ENCODE results near the gene GLT8D2. TPM values are rescaled to one million over a fixed set of nuclear protein-coding genes. Genes with fewer than 3 reads are reported as not detected.

Gene GLT8D2
- total RNA-seq, 2 donors from 2014 or later, result 30.4 to 45.2 TPM

DNA sequence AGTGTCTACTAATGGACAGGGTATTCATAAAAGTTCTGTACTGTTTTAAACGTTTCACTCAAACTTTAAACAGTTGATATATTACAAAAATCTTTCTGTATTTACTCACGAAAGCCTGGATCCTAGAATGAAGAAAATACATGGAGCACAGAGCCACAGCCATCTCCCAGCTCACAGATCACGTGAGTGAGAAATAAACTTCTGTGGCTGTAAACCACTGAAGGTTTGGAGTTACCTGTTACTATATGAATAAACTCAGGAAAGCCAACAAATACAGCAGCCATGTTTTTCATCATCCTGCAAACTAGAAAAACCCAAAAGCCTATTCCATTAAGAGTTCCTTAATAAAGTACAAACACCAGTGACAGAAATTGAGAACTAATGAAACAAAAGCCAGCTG, 85.2 kb downstream of the GLT8D2 start:
- no peak for ATAC-seq (ENCODE audit: insufficient number of reproducible peaks, low FRiP score, low read depth)
- H3K27ac ChIP-seq, result peak overlapping the region; percentile 82 to 94
- no peaks in the 10 kb centered on the region for H3K9me3 ChIP-seq

DNA sequence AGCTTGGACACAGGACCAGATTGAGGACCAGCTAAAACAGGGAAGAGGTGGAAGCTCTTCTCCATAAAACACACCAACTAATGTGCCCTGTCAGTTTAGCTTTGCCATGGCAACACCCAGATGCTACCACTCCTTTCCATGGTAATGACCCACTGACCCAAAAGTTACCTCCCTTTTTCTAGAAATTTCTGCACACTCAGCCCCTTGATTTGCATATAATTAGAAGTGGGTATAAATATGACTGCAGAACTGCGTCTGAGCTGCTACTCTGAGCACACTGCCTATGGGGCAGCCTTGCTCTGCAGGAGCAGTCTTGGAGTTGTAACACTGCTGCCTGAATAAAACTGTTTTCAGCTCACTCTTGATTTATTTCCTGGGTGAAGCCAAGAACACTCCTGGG, 87.5 kb downstream of the GLT8D2 start:
- TF ChIP-seq, protein P1, sequence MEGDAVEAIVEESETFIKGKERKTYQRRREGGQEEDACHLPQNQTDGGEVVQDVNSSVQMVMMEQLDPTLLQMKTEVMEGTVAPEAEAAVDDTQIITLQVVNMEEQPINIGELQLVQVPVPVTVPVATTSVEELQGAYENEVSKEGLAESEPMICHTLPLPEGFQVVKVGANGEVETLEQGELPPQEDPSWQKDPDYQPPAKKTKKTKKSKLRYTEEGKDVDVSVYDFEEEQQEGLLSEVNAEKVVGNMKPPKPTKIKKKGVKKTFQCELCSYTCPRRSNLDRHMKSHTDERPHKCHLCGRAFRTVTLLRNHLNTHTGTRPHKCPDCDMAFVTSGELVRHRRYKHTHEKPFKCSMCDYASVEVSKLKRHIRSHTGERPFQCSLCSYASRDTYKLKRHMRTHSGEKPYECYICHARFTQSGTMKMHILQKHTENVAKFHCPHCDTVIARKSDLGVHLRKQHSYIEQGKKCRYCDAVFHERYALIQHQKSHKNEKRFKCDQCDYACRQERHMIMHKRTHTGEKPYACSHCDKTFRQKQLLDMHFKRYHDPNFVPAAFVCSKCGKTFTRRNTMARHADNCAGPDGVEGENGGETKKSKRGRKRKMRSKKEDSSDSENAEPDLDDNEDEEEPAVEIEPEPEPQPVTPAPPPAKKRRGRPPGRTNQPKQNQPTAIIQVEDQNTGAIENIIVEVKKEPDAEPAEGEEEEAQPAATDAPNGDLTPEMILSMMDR (IDR thresholded peaks at IDR 0.05), result no peak
- peaks cover 17 to 26% of the 10 kb centered on the region in 2 donors for H3K4me1 ChIP-seq (ENCODE audit: control insufficient read depth in 1 of 2, low read depth in 2 of 2)
- H3K27ac ChIP-seq, result no peak overlapping the region

More for the DNA sequence above, 85.2 kb downstream of the GLT8D2 start:
- DNase-seq (ENCODE audit: low spot score), result no peak
- Histone ChIP-seq H3K27me3 (replicated peaks; ENCODE audit: insufficient read depth) (no peaks in the 10 kb centered on the region), H3K4me1 (ENCODE audit: control insufficient read depth in 1 of 2, low read depth in 2 of 2) (peaks cover 23 to 47% of the 10 kb centered on the region in 2 donors), H3K4me3 (peak overlapping the region; percentile 77), H3K36me3 (no peaks in the 10 kb centered on the region)
- TF ChIP-seq, protein P1 (IDR thresholded peaks at IDR 0.05), result no peak

DNA sequence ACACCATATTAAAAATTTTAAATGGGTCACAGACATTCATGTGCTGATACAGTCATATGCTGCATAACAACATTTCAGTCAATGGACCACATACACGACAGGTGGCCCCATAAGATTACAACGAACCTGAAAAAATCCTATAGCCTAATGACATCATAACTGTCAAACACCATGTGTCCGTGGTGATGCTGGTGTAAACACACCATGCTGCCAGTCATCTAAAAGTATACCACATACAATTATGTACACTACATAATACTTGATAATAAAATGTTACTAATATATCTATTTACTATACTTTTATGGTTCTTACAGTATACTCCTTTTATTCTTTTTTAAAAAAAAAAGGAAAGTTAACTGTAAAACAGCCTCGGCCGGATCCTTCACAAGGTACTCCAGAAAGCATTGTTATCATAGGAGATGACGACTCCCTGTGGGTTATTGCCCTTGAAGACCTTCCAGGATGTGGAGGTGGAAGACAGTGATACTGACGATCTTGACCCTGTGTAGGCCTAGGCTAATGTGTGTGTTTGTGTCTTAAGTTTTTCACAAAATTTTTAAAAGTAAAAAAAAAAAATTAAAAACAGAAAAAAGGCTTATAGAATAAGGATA, 89.3 kb downstream of the GLT8D2 start:
- peaks cover 12 to 22% of the 10 kb centered on the region in 2 donors for H3K4me1 ChIP-seq (ENCODE audit: control insufficient read depth in 1 of 2, low read depth in 2 of 2)
- H3K9me3 ChIP-seq, result no peaks in the 10 kb centered on the region
- H3K4me3 ChIP-seq, result no peak overlapping the region
- TF ChIP-seq, protein P1 (IDR thresholded peaks at IDR 0.05), result no peak
- H3K36me3 ChIP-seq, result no peaks in the 10 kb centered on the region
- H3K27ac ChIP-seq, result no peak overlapping the region
- no peak for ATAC-seq (ENCODE audit: insufficient number of reproducible peaks, low FRiP score, low read depth)
- no peaks in the 10 kb centered on the region for H3K27me3 ChIP-seq (replicated peaks; ENCODE audit: insufficient read depth)
- DNase-seq (ENCODE audit: low spot score), result no peak

More for the DNA sequence above, 87.5 kb downstream of the GLT8D2 start:
- Histone ChIP-seq H3K4me3 (no peak overlapping the region), H3K27me3 (replicated peaks; ENCODE audit: insufficient read depth) (no peaks in the 10 kb centered on the region), H3K9me3 (no peaks in the 10 kb centered on the region), H3K36me3 (no peaks in the 10 kb centered on the region)
- DNase-seq (ENCODE audit: low spot score), result no peak
- no peak for ATAC-seq (ENCODE audit: insufficient number of reproducible peaks, low FRiP score, low read depth)

DNA sequence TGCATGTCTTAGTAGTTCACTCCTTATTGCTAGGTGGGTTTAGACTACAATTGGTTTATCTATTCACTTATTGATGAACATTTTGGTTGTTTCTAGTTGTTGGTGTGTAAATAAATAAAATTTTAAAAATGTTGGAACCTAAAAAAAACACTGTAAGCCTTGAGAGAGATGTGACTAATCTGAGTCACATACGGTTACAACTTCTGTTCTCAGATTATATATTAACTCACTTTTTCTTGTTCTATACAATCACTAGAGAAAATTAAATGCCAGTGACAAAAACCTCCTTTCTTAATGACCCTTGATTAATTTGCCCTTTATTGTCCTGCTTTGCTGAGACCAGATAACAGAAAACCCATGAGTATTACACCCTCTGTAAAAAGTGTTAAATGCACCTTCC, 91.4 kb downstream of the GLT8D2 start:
- Histone ChIP-seq H3K9me3 (no peaks in the 10 kb centered on the region), H3K4me3 (no peak overlapping the region), H3K4me1 (ENCODE audit: control insufficient read depth in 1 of 2, low read depth in 2 of 2) (peaks cover 9 to 17% of the 10 kb centered on the region in 2 donors), H3K27ac (no peak overlapping the region), H3K36me3 (peaks cover 2% of the 10 kb centered on the region), H3K27me3 (replicated peaks; ENCODE audit: insufficient read depth) (no peaks in the 10 kb centered on the region)
- DNase-seq (ENCODE audit: low spot score), result no peak
- no peak for ATAC-seq (ENCODE audit: insufficient number of reproducible peaks, low FRiP score, low read depth)
- TF ChIP-seq, protein P1 (IDR thresholded peaks at IDR 0.05), result no peak

DNA sequence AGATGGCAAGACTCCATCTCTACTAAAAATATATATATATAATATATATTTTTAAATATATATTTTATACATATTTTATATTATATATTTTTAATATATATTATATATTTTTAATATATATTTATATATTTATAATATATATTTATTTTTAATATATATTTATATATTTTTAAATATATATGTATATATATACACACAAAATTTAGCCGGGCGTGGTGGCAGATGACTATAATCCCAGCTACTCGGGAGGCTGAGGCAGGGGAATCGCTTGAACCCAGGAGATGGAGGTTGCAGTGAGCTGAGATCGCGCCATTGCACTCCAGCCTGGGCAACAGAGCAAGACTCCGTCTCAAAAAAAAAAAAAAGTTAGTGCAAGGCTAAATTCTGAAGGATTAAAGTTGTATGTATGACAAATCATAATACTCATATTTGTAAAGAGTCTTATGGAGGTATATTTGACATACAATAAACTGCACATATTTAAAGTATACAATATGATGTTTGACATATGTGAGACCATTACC, 92.1 kb downstream of the GLT8D2 start:
- H3K9me3 ChIP-seq, result no peaks in the 10 kb centered on the region
- no peaks in the 10 kb centered on the region for H3K27me3 ChIP-seq (replicated peaks; ENCODE audit: insufficient read depth)
- TF ChIP-seq, protein P1 (IDR thresholded peaks at IDR 0.05), result no peak
- H3K4me3 ChIP-seq, result peak overlapping the region; percentile 84
- H3K36me3 ChIP-seq, result peaks cover 9% of the 10 kb centered on the region
- no peak for DNase-seq (ENCODE audit: low spot score)
- H3K4me1 ChIP-seq (ENCODE audit: control insufficient read depth in 1 of 2, low read depth in 2 of 2), result peaks cover 9 to 16% of the 10 kb centered on the region in 2 donors
- peak overlapping the region; percentile 91 to 97 for H3K27ac ChIP-seq
- no peak for ATAC-seq (ENCODE audit: insufficient number of reproducible peaks, low FRiP score, low read depth)
